OCI-LY7 (cell line): Measurements from ENCODE around the gene SLC22A1. TPM values are rescaled to one million over a fixed set of nuclear protein-coding genes. Genes with fewer than 3 reads are reported as not detected.

Experiments used
- BruUV-seq: library from RNA; stranded (reverse); fragments of 400-500 nt; replicated peaks from 2 replicates; lab custom pipeline; 2021; lab: Mats Ljungman, UMichigan
- CTCF ChIA-PET: fragments of 300-600 bp; sonication (Branson Sonifier 250); formaldehyde crosslinking; loops from one replicate; lab custom pipeline; 2022; ENCODE audit warnings: antibody characterized with exemption; ENCODE audit not compliant: unreplicated experiment; lab: Charles Lee
- POLR2A ChIA-PET: fragments of 300-600 bp; sonication (Branson Sonifier 250); formaldehyde crosslinking; loops from one replicate; lab custom pipeline; 2022; ENCODE audit warnings: antibody characterized with exemption; lab: Charles Lee
- DNase-seq: peaks from one replicate; pipeline ENCODE4 v3.0.0-alpha.2; 2015; ENCODE audit warnings: low spot score
- H2AFZ ChIP-seq: fragments of 200-600 bp; sonication (generic), shearing (Covaris generic); 2 replicates; pipeline ENCODE4 v1.6.1; 2014; ENCODE audit warnings: mild to moderate bottlenecking, antibody characterized with exemption, low read length, moderate library complexity
- H3K27ac ChIP-seq: fragments of 200-600 bp; sonication (generic); 2 replicates; pipeline ENCODE4 v1.5.1; 2014; ENCODE audit warnings: mixed run types, low read depth, mild to moderate bottlenecking, moderate library complexity, low read length, inconsistent platforms; ENCODE audit not compliant: poor library complexity, severe bottlenecking
- H3K36me3 ChIP-seq: fragments of 200-600 bp; sonication (generic); 2 replicates; pipeline ENCODE4 v1.6.1; 2014; ENCODE audit warnings: mild to moderate bottlenecking, antibody characterized with exemption, low read length, moderate library complexity, mixed read lengths; ENCODE audit not compliant: insufficient read depth
- H3K4me1 ChIP-seq: fragments of 200-600 bp; sonication (generic); 2 replicates; pipeline ENCODE4 v1.5.1; 2014; ENCODE audit warnings: mild to moderate bottlenecking, low read length; ENCODE audit not compliant: insufficient read depth, poor library complexity, severe bottlenecking
- H3K4me2 ChIP-seq: fragments of 200-600 bp; sonication (generic); 2 replicates; pipeline ENCODE4 v1.6.1; 2014; ENCODE audit warnings: mild to moderate bottlenecking, low read length
- H3K4me3 ChIP-seq: fragments of 200-600 bp; sonication (generic); 2 replicates; pipeline ENCODE4 v1.5.1; 2014; ENCODE audit warnings: mild to moderate bottlenecking, low read depth, low read length; ENCODE audit not compliant: poor library complexity, severe bottlenecking
- H3K79me2 ChIP-seq: fragments of 200-600 bp; sonication (generic); 2 replicates; pipeline ENCODE4 v1.6.1; 2016; ENCODE audit warnings: low read depth, mild to moderate bottlenecking, low read length, moderate library complexity, mixed read lengths; ENCODE audit not compliant: insufficient read depth
- H3K9me2 ChIP-seq: fragments of 200-600 bp; sonication (generic); 2 replicates; pipeline ENCODE4 v1.6.1; 2016; ENCODE audit warnings: mild to moderate bottlenecking, low read length, mixed read lengths; ENCODE audit not compliant: insufficient read depth
- H3K9me3 ChIP-seq: fragments of 200-600 bp; sonication (generic); 2 replicates; pipeline ENCODE4 v1.6.1; 2014; ENCODE audit warnings: mild to moderate bottlenecking, mixed run types, low read length, mixed read lengths
- H4K20me1 ChIP-seq: fragments of 200-600 bp; sonication (generic); 2 replicates; pipeline ENCODE4 v1.6.1; 2014; ENCODE audit warnings: mild to moderate bottlenecking, antibody characterized with exemption, low read length, moderate library complexity, mixed read lengths; ENCODE audit not compliant: insufficient read depth
- EZH2phosphoT487 ChIP-seq: fragments of 200-600 bp; sonication (generic); IDR thresholded peaks from 2 replicates; pipeline ENCODE4 v1.6.1; 2018; ENCODE audit warnings: low read depth, borderline replicate concordance, mild to moderate bottlenecking, mixed run types, antibody characterized with exemption, low read length, moderate library complexity, mixed read lengths
- intact Hi-C: fragments of 100-400 bp; cut with micrococcal nuclease; formaldehyde crosslinking; loops from one replicate; pipeline ENCODE4 v1.10.0; 2022; ENCODE audit not compliant: unreplicated experiment
- total RNA-seq, 2 experiments: library from RNA; depleted of rRNA in 1 of 2; stranded (reverse); fragments of >200 nt in 1 of 2; shearing (Covaris generic) in 1 of 2; gene quantifications; 2 replicates each; pipeline ENCODE4 v1.2.3, GENCODE V29; 2014 to 2022
- TF ChIP-seq, protein P1 (sequence below): fragments of 200-600 bp; sonication (generic); conservative IDR thresholded peaks from 2 replicates; pipeline ENCODE4 v1.5.1; 2014; ENCODE audit warnings: mild to moderate bottlenecking, antibody characterized with exemption, low read length, moderate library complexity, mixed read lengths

The SLC22A1 gene
- total RNA-seq, 2 experiments from 2014 or later: not detected

DNA sequence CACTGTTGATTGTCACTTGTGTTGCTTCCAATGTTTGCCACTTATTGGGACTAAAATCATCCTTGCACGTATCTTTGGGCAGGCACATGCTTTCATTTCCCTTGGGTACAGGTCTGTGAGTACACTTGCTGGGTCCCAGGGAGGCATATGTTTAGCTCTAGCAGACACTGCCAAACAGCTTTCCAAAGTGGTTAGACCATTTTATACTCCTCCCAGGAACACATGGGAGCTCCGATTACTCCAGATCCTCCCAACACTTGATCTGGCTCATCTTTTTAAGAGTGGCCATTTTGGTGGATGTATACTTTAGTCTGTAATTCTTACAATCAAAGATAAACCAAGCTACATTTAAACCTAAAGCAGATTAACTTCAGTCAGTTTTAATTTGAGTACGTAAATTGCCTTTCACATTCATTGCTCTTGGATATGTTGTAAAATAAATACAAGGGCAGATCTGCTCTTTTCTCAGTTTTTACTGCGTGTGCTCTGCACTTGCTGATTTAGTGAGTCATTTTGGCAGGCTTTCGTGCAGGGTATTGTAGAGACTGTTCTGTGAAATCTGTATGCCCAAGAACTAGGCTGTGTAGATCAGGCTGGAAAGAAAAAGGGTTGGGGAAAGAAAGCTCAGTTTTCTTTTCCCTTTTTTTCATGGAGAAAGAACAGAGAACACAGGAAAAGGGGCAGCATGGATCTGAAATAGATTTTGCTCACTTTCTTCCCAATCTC lies 19.5 kb downstream of the SLC22A1 start:
- H3K36me3 ChIP-seq: no peaks in the 10 kb centered on the region
- H2AFZ ChIP-seq: no peak overlapping the region
- no peak overlapping the region for H3K27ac ChIP-seq
- H4K20me1 ChIP-seq: no peaks in the 10 kb centered on the region
- intact Hi-C loops: no loop called here
- CTCF ChIA-PET: no interaction called here
- H3K4me3 ChIP-seq: no peak overlapping the region
- no TSS peak for BruUV-seq
- POLR2A ChIA-PET: interaction anchor here (0.6 kb wide), 1 partner anchor 12 kb away, joined by 4 read pairs; no protein-coding TSS in a partner anchor
- no peak overlapping the region for H3K4me2 ChIP-seq
- no peaks in the 10 kb centered on the region for H3K9me3 ChIP-seq
- no peaks in the 10 kb centered on the region for H3K9me2 ChIP-seq
- no peak for DNase-seq
- no peaks in the 10 kb centered on the region for H3K79me2 ChIP-seq
- no peaks in the 10 kb centered on the region for H3K4me1 ChIP-seq
- TF ChIP-seq, protein P1, sequence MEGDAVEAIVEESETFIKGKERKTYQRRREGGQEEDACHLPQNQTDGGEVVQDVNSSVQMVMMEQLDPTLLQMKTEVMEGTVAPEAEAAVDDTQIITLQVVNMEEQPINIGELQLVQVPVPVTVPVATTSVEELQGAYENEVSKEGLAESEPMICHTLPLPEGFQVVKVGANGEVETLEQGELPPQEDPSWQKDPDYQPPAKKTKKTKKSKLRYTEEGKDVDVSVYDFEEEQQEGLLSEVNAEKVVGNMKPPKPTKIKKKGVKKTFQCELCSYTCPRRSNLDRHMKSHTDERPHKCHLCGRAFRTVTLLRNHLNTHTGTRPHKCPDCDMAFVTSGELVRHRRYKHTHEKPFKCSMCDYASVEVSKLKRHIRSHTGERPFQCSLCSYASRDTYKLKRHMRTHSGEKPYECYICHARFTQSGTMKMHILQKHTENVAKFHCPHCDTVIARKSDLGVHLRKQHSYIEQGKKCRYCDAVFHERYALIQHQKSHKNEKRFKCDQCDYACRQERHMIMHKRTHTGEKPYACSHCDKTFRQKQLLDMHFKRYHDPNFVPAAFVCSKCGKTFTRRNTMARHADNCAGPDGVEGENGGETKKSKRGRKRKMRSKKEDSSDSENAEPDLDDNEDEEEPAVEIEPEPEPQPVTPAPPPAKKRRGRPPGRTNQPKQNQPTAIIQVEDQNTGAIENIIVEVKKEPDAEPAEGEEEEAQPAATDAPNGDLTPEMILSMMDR: no peak
- no peak for TF ChIP-seq EZH2phosphoT487

DNA sequence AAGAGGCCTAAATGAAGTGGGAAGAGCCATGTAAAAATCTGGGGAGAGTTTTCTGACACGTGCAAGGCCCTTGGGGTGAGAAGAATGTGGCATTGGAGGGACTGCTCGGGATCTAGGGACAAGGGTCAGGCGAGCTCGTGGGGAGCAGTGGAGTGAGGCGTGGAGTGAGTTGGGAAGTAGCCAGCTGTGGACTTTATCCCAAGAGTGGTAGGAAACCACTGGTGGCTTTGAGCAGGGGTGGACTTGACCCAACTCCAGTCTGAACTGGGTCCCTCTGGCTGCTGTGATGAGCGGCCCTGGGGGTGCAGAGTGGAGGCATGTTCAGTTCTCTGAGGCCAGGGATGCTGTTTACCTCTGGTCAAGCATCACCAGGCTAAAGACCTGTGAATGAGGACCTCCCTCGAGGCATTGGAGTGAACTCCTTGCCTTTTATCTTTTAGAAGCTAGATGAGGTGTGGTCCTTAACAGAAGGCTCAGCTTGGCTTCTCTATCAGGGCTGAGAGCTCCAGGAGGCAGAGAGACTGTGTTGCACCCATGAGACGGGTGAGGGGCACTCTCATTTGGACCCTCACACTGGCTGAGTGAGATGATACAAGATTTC lies 20.6 kb downstream of the SLC22A1 start:
- CTCF ChIA-PET: no interaction called here
- BruUV-seq: no TSS peak
- no peak for TF ChIP-seq EZH2phosphoT487
- TF ChIP-seq, protein P1: no peak
- no peak overlapping the region for H2AFZ ChIP-seq
- no peak overlapping the region for H3K4me3 ChIP-seq
- no peak overlapping the region for H3K27ac ChIP-seq
- POLR2A ChIA-PET: interaction anchor here (0.6 to 1.3 kb wide), 2 partner anchors 10 to 40 kb away, joined by 3 read pairs; no protein-coding TSS in a partner anchor
- no peaks in the 10 kb centered on the region for H3K36me3 ChIP-seq
- H3K4me2 ChIP-seq: no peak overlapping the region
- no peaks in the 10 kb centered on the region for H3K79me2 ChIP-seq
- no peaks in the 10 kb centered on the region for H3K9me2 ChIP-seq
- no peaks in the 10 kb centered on the region for H4K20me1 ChIP-seq
- H3K9me3 ChIP-seq: no peaks in the 10 kb centered on the region
- H3K4me1 ChIP-seq: no peaks in the 10 kb centered on the region
- DNase-seq: no peak
- intact Hi-C loops: no loop called here
